HepG2 (cell line): Measurements from ENCODE around the gene MRPL38. TPM values are rescaled to one million over a fixed set of nuclear protein-coding genes. Genes with fewer than 3 reads are reported as not detected.

ENCODE experiments used
- ARHGAP35 ChIP-seq: sonication (generic); formaldehyde crosslinking; IDR thresholded peaks from 2 replicates; pipeline ENCODE4 v1.9.0; 2022; ENCODE audit warnings: mild to moderate bottlenecking, inconsistent platforms, moderate library complexity, missing genetic modification reagents, borderline replicate concordance
- ATF1 ChIP-seq: IDR thresholded peaks from 2 replicates; pipeline ENCODE4 v1.6.1; 2016; ENCODE audit warnings: mild to moderate bottlenecking, control low read depth
- ETV5 ChIP-seq: IDR thresholded peaks from 2 replicates; pipeline ENCODE4 v1.6.1; 2018; ENCODE audit warnings: missing biosample characterization, missing genetic modification reagents, inconsistent platforms, borderline replicate concordance
- FOXO4 ChIP-seq: sonication (generic); formaldehyde crosslinking; conservative IDR thresholded peaks from 2 replicates; pipeline ENCODE4 v1.8.1; 2023; ENCODE audit warnings: missing genetic modification reagents
- GABPB1 ChIP-seq: IDR thresholded peaks from 2 replicates; pipeline ENCODE4 v1.6.1; 2016; ENCODE audit warnings: mild to moderate bottlenecking, missing genetic modification reagents, moderate library complexity, missing compliant biosample characterization
- HNRNPLL ChIP-seq: fragments of 200-400 bp; formaldehyde crosslinking; IDR thresholded peaks from 2 replicates; pipeline ENCODE4 v1.6.1; 2017; ENCODE audit warnings: mild to moderate bottlenecking, low read depth, low read length; ENCODE audit not compliant: poor library complexity, severe bottlenecking
- MAZ ChIP-seq, 2 experiments: sonication (generic) in 1 of 2; formaldehyde crosslinking in 1 of 2; IDR thresholded peaks; 2 replicates each; pipeline versions ENCODE4 v1.5.0 to v1.6.1; 2012 to 2020; ENCODE audit warnings: low read depth in 2 of 2, mild to moderate bottlenecking in 2 of 2, borderline replicate concordance in 1 of 2, improper control_type of control experiment in 1 of 2, low read length in 1 of 2, missing genetic modification reagents in 1 of 2, moderate library complexity in 1 of 2
- MTA1 ChIP-seq: sonication (generic); formaldehyde crosslinking; IDR thresholded peaks from 2 replicates; pipeline ENCODE4 v1.4.0; 2020; ENCODE audit warnings: missing genetic modification reagents, mild to moderate bottlenecking, borderline replicate concordance
- MXD3 ChIP-seq: IDR thresholded peaks from 2 replicates; pipeline ENCODE4 v1.6.1; 2016; ENCODE audit warnings: mild to moderate bottlenecking, missing biosample characterization, missing genetic modification reagents
- MYPOP ChIP-seq: sonication (generic); formaldehyde crosslinking; IDR thresholded peaks from 2 replicates; pipeline ENCODE4 v1.8.1; 2023; ENCODE audit warnings: mild to moderate bottlenecking, moderate library complexity, missing genetic modification reagents
- NFIC ChIP-seq: IDR thresholded peaks from 2 replicates; pipeline ENCODE4 v1.6.1; 2012; ENCODE audit warnings: mild to moderate bottlenecking, low read length, inconsistent platforms
- PTBP1 ChIP-seq: fragments of 200-400 bp; formaldehyde crosslinking; IDR thresholded peaks from 2 replicates; pipeline ENCODE4 v1.6.1; 2018; ENCODE audit warnings: low read length, low read depth; ENCODE audit not compliant: poor library complexity, severe bottlenecking
- RARA ChIP-seq: IDR thresholded peaks from 2 replicates; pipeline ENCODE4 v1.6.1; 2016; ENCODE audit warnings: missing genetic modification reagents, missing compliant biosample characterization
- SRY ChIP-seq: sonication (generic); formaldehyde crosslinking; IDR thresholded peaks from 2 replicates; pipeline ENCODE4 v1.8.0; 2022; ENCODE audit warnings: mild to moderate bottlenecking, missing genetic modification reagents
- TBL1XR1 ChIP-seq: fragments of 150-350 bp; IDR thresholded peaks from 2 replicates; pipeline ENCODE4 v1.6.1; 2014; ENCODE audit warnings: borderline replicate concordance, low read length; ENCODE audit not compliant: partially characterized antibody
- ZBTB38 ChIP-seq: sonication (generic); formaldehyde crosslinking; IDR thresholded peaks from 2 replicates; pipeline ENCODE4 v1.5.1; 2020; ENCODE audit warnings: mild to moderate bottlenecking, missing genetic modification reagents
- ZMYM3 ChIP-seq: sonication (generic); formaldehyde crosslinking; IDR thresholded peaks from 2 replicates; pipeline ENCODE4 v1.5.1; 2020; ENCODE audit warnings: mild to moderate bottlenecking, missing genetic modification reagents
- ZNF296 ChIP-seq: sonication (generic); formaldehyde crosslinking; conservative IDR thresholded peaks from 2 replicates; pipeline ENCODE4 v1.5.0; 2020; ENCODE audit warnings: mild to moderate bottlenecking, missing genetic modification reagents
- ZNF441 ChIP-seq: sonication (generic); formaldehyde crosslinking; IDR thresholded peaks from 2 replicates; pipeline ENCODE4 v1.7.0; 2021; ENCODE audit warnings: missing genetic modification reagents, borderline replicate concordance
- ZNF552 ChIP-seq: sonication (generic); formaldehyde crosslinking; IDR thresholded peaks from 2 replicates; pipeline ENCODE4 v1.9.0; 2022; ENCODE audit warnings: missing genetic modification reagents, mild to moderate bottlenecking, borderline replicate concordance
- ZNF629 ChIP-seq: sonication (generic); formaldehyde crosslinking; conservative IDR thresholded peaks from 2 replicates; pipeline ENCODE4 v1.5.0; 2020; ENCODE audit warnings: missing genetic modification reagents
- ZNF687 ChIP-seq: sonication (generic); formaldehyde crosslinking; IDR thresholded peaks from 2 replicates; pipeline ENCODE4 v1.5.1; 2020; ENCODE audit warnings: mild to moderate bottlenecking, missing genetic modification reagents, moderate library complexity
- ZNF709 ChIP-seq: sonication (generic); formaldehyde crosslinking; IDR thresholded peaks from 2 replicates; pipeline ENCODE4 v1.5.0; 2020; ENCODE audit warnings: mild to moderate bottlenecking, missing genetic modification reagents
- polyA plus RNA-seq, 8 experiments: library from polyadenylated mRNA; depleted of rRNA in 3 of 8; stranded (reverse) in 7 of 8; unstranded in 1 of 8; fragments of >200 nt; fragmentation: Illumina TruSeq in 4 of 8; extraction: Trizol in 4 of 8; gene quantifications; 2 replicates each; pipeline versions ENCODE4 v1.2.1 to v1.2.3, GENCODE V29; 2011 to 2016; ENCODE audit warnings: low read depth in 4 of 8, missing spikeins in 1 of 8, mixed read lengths in 1 of 8; ENCODE audit not compliant: insufficient read depth in 1 of 8
- total RNA-seq, 5 experiments: library from RNA; depleted of rRNA; stranded (reverse); fragments of >200 nt; fragmentation: Illumina TruSeq; extraction: Trizol; gene quantifications; 2 replicates each; pipeline ENCODE4 v1.2.3, GENCODE V29; 2016; ENCODE audit warnings: low read depth in 1 of 5

MRPL38 gene
- total and polyA plus RNA-seq, 2 of the 13 experiments (the other 11 are each of a cell fraction or from before 2014, with no cell fraction given): 83.7 to 125 TPM

GRCh38 chr17:75917141-75917916 is 12.6 kb upstream of the MRPL38 start (continued):
- TF ChIP-seq ZNF296 (CRISPR knock-in tag): no peak
- no peak for TF ChIP-seq PTBP1
- TF ChIP-seq ETV5: peak; percentile 14; the same call in 1 of the 2 replicates
- no peak for TF ChIP-seq ZNF709 (CRISPR knock-in tag)
- no peak for TF ChIP-seq ZMYM3
- TF ChIP-seq ZNF441 (CRISPR knock-in tag): no peak
- TF ChIP-seq ZNF552 (CRISPR knock-in tag): no peak
- TF ChIP-seq MTA1 (CRISPR knock-in tag): 0 out of 2 replicates have a peak, but pooled peaks have one; percentile 19
- TF ChIP-seq MXD3 (CRISPR knock-in tag): no peak
- TF ChIP-seq TBL1XR1: no peak
- no peak for TF ChIP-seq MYPOP (CRISPR knock-in tag)
- TF ChIP-seq ZBTB38: peak; percentile 83
- no peak for TF ChIP-seq FOXO4 (CRISPR knock-in tag)
- TF ChIP-seq MAZ (IDR thresholded peaks at IDR 0.05; ENCODE audit: borderline replicate concordance, low read depth, low read length): no peak
- no peak for TF ChIP-seq MAZ (CRISPR knock-in tag; IDR thresholded peaks at IDR 0.05; ENCODE audit: low read depth)
- peak; percentile 50 for TF ChIP-seq ZNF687 (CRISPR knock-in tag)
- TF ChIP-seq NFIC: no peak
- peak; percentile 43; the same call in 1 of the 2 replicates for TF ChIP-seq GABPB1 (CRISPR knock-in tag)
- peak; percentile 50 for TF ChIP-seq RARA (CRISPR knock-in tag)
- TF ChIP-seq ARHGAP35 (CRISPR knock-in tag): no peak
- no peak for TF ChIP-seq HNRNPLL
- no peak for TF ChIP-seq ATF1
- no peak for TF ChIP-seq ZNF629 (CRISPR knock-in tag)
- no peak for TF ChIP-seq SRY (CRISPR knock-in tag)
